ENCODE data around the gene CCL23.

DNA sequence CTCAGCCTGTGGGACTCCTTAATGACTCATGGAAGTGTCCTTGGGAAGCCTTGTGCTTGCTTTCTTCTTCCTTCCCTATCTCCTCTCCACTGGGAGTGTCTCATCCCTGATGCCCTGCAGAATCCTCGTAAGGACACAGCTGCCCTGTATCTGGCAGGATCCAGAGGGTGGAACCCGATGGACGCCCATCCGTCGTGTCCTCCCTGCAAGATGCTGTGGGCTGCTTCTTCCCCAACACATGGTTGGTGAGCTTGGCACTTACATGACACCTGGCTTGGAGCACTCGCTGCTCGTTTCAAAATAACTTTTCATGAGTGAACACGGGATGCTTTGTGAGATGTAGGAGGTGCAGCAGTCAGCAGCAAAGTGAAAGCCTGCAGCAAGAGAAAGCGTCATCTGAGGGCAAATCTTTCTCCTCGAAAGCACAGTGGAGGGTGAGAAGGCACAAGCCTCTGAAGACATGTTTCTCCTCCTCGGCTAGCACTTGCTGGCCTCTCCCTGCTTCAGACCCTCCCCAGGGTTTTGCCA is 19.7 kb downstream of the CCL23 start:
- TF ChIP-seq, protein P1, sequence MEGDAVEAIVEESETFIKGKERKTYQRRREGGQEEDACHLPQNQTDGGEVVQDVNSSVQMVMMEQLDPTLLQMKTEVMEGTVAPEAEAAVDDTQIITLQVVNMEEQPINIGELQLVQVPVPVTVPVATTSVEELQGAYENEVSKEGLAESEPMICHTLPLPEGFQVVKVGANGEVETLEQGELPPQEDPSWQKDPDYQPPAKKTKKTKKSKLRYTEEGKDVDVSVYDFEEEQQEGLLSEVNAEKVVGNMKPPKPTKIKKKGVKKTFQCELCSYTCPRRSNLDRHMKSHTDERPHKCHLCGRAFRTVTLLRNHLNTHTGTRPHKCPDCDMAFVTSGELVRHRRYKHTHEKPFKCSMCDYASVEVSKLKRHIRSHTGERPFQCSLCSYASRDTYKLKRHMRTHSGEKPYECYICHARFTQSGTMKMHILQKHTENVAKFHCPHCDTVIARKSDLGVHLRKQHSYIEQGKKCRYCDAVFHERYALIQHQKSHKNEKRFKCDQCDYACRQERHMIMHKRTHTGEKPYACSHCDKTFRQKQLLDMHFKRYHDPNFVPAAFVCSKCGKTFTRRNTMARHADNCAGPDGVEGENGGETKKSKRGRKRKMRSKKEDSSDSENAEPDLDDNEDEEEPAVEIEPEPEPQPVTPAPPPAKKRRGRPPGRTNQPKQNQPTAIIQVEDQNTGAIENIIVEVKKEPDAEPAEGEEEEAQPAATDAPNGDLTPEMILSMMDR (IDR thresholded peaks at IDR 0.05) = no peak
- TF ChIP-seq EP300 (IDR thresholded peaks at IDR 0.05) = no peak

Data from stomach (tissue), 4 donors.